Sigmoid colon (tissue), 7 donors: ENCODE measurements around the gene PRPF18. TPM values are rescaled to one million over a fixed set of nuclear protein-coding genes. Genes with fewer than 3 reads are reported as not detected.

Experiments
- DNase-seq: peaks from one replicate; pipeline ENCODE4 v3.0.0-alpha.2; 2019
- H3K27ac ChIP-seq, 4 donors: fragments of 200-600 bp; sonication (generic); one replicate each; pipeline ENCODE4 v1.5.1; 2016 to 2019; ENCODE audit warnings: mild to moderate bottlenecking in 1 of 4
- H3K27me3 ChIP-seq, 3 donors: fragments of 200-600 bp; sonication (generic); one replicate each; pipeline ENCODE4 v1.5.1; 2019; ENCODE audit warnings: mild to moderate bottlenecking in 1 of 3
- H3K36me3 ChIP-seq, 4 donors: fragments of 200-600 bp; sonication (generic); one replicate each; pipeline ENCODE4 v1.5.1; 2016 to 2019
- H3K4me1 ChIP-seq, 4 donors: fragments of 200-600 bp; sonication (generic); one replicate each; pipeline ENCODE4 v1.5.1; 2017 to 2019
- H3K4me3 ChIP-seq, 4 donors: fragments of 200-600 bp; sonication (generic); one replicate each; pipeline ENCODE4 v1.5.1; 2017 to 2019; ENCODE audit warnings: mild to moderate bottlenecking in 2 of 4, moderate library complexity in 1 of 4
- H3K9me3 ChIP-seq, 4 donors: fragments of 200-600 bp in 3 of 4; sonication (generic) in 3 of 4; one replicate each; pipeline versions ENCODE4 v1.5.1 to v1.6.1; 2013 to 2019
- EP300 ChIP-seq, 4 donors: sonication (generic); formaldehyde crosslinking; IDR thresholded peaks; one replicate each; pipeline ENCODE4 v1.6.1; 2017; ENCODE audit warnings: antibody characterized with exemption in 4 of 4
- POLR2A ChIP-seq, 2 donors: fragments of 450-650 bp; IDR thresholded peaks; one replicate each; pipeline ENCODE4 v1.6.1; 2016; ENCODE audit warnings: antibody characterized with exemption in 2 of 2, mild to moderate bottlenecking in 2 of 2, moderate library complexity in 2 of 2
- POLR2AphosphoS5 ChIP-seq, 4 donors: sonication (generic); formaldehyde crosslinking; IDR thresholded peaks; one replicate each; pipeline ENCODE4 v1.6.1; 2017; ENCODE audit warnings: antibody characterized with exemption in 4 of 4
- WGBS, 2 donors: extraction: QIAGEN DNeasy Blood & Tissue Kit; methylation state at CpG; one replicate each; pipeline ENCODE4 v1.1.7; 2013; 5-methylcytosine and 5-hydroxymethylcytosine counted together
- intact Hi-C: fragments of 100-400 bp; cut with DNase I; formaldehyde crosslinking; loops from one replicate; pipeline ENCODE4 v1.15.1; 2023
- polyA plus RNA-seq, 3 donors: library from polyadenylated mRNA; stranded (reverse); fragments of 200-250 nt; gene quantifications; one replicate each; pipeline ENCODE4 v1.2.3, GENCODE V29; 2013
- total RNA-seq, 4 donors: library from RNA; depleted of rRNA; stranded (reverse); fragments of >200 nt; gene quantifications; one replicate each; pipeline ENCODE4 v1.1.0, GENCODE V29; 2016
- TF ChIP-seq, protein P1 (sequence below), 4 experiments: fragments of 450-650 bp in 3 of 4; fragments of 200-600 bp in 1 of 4; IDR thresholded peaks; one replicate each; pipeline ENCODE4 v1.5.1; 2016 to 2019; ENCODE audit warnings: antibody characterized with exemption in 4 of 4, mild to moderate bottlenecking in 3 of 4, moderate library complexity in 2 of 4
- donor health status: healthy with polysubstance abuse.
- donor health status: Bipolar disorder and iron deficiency.
- donor health status: healthy.

PRPF18 gene
- total and polyA plus RNA-seq, 7 donors, result 21.2 to 39.3 (median 27.5) TPM

DNA sequence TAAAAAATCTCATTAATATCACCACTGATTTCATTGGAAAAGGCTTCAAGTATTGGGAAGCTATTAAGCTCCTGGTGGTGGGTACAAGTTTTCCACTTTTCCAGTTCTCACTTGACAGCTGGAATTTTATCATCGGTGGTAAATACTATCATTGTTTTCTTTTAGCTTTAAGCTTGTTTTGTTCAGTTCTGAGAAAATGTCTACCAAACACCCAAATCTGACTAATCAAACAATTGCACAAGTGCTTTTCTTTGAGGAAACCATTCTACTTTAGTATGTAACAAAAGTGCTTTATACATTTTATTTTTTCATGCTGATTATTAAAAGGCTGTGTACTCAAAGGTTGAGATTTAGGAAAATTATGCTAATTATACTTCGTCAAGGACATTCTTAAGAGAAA, 7.9 kb downstream of the PRPF18 start:
- 96 to 98% methylated on average over 2 of the region's 2 CpGs for WGBS, 2 donors
- DNase-seq, result no peak
- intact Hi-C loops, result no loop called here
- Histone ChIP-seq H3K27me3 (no peaks in the 10 kb centered on the region), H3K36me3 (peaks cover 0 to 40% (median 4%) of the 10 kb centered on the region in 4 donors), H3K27ac (no peak overlapping the region), H3K4me3 (no peak overlapping the region), H3K9me3 (no peaks in the 10 kb centered on the region), H3K4me1 (peaks cover 0 to 4% (median 0%) of the 10 kb centered on the region in 4 donors)
- TF ChIP-seq EP300 (IDR thresholded peaks at IDR 0.05) (no peak), POLR2A (IDR thresholded peaks at IDR 0.05) (no peak), POLR2AphosphoS5 (IDR thresholded peaks at IDR 0.05) (no peak)
- TF ChIP-seq, protein P1, sequence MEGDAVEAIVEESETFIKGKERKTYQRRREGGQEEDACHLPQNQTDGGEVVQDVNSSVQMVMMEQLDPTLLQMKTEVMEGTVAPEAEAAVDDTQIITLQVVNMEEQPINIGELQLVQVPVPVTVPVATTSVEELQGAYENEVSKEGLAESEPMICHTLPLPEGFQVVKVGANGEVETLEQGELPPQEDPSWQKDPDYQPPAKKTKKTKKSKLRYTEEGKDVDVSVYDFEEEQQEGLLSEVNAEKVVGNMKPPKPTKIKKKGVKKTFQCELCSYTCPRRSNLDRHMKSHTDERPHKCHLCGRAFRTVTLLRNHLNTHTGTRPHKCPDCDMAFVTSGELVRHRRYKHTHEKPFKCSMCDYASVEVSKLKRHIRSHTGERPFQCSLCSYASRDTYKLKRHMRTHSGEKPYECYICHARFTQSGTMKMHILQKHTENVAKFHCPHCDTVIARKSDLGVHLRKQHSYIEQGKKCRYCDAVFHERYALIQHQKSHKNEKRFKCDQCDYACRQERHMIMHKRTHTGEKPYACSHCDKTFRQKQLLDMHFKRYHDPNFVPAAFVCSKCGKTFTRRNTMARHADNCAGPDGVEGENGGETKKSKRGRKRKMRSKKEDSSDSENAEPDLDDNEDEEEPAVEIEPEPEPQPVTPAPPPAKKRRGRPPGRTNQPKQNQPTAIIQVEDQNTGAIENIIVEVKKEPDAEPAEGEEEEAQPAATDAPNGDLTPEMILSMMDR (IDR thresholded peaks at IDR 0.05), result no peak

DNA sequence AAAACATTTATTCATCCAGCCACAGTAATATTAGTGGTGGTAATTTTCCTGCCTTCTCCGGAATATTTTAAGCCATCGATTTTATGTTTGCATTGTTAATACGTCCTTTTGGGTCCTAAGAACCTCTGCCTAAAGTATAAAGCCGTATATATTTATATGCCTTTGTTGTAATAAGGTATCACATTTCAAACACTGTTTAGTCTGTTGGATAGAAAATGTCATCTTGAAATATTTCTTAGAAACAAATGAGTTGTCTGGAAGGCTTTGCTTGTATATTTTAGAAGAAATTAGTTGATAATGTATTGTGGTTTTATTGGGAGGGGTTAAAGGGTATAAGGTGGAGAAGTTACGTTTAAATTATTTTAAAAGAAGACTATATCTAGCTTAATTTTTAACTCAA, 11.1 kb downstream of the PRPF18 start:
- no peaks in the 10 kb centered on the region for H3K9me3 ChIP-seq
- H3K27me3 ChIP-seq, result no peaks in the 10 kb centered on the region
- H3K36me3 ChIP-seq, result peaks cover 0 to 50% (median 0%) of the 10 kb centered on the region in 4 donors
- no peak for DNase-seq
- WGBS, 2 donors, result 58 to 82% methylated on average over 5 of the region's 5 CpGs
- peaks cover 0 to 4% (median 0%) of the 10 kb centered on the region in 4 donors for H3K4me1 ChIP-seq
- TF ChIP-seq POLR2AphosphoS5 (IDR thresholded peaks at IDR 0.05) (no peak), EP300 (IDR thresholded peaks at IDR 0.05) (no peak), POLR2A (IDR thresholded peaks at IDR 0.05) (no peak)
- TF ChIP-seq, protein P1 (IDR thresholded peaks at IDR 0.05), result no peak
- intact Hi-C loops, result no loop called here
- no peak overlapping the region for H3K4me3 ChIP-seq
- no peak overlapping the region for H3K27ac ChIP-seq

DNA sequence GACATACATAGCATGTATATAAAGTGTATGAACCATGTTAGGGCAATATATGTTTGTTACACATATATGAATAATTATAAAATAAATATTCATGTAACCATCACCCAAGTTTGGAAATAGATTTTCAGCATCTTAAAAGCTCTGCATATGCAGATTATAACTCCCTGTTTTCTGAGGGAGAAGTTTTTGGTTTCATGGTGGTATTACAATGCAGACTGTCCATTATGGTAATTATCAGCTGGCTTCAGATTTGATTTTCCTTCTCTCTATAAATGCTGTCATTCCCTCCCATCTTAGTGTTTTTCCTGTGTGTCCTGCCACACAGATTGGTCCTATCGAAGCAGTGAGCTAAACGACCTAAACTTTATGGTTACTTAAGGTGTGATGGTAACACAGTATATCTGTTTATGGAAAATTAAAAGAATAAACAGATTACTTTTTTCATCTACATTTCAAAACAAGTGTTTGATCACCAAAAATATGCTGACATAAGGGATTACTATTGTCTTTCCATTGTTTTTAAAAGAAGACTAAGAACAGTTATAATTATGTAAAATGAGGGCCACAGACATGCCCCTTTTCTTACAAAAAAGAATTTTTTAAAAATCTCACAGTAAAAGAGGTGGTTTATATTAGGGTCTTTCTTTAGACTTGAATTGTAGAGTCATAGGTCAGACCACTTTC, 17.7 kb downstream of the PRPF18 start:
- Histone ChIP-seq H3K4me1 (peaks cover 0 to 3% (median 0%) of the 10 kb centered on the region in 4 donors), H3K36me3 (peaks cover 0 to 65% (median 7%) of the 10 kb centered on the region in 4 donors), H3K9me3 (no peaks in the 10 kb centered on the region), H3K27ac (no peak overlapping the region), H3K27me3 (no peaks in the 10 kb centered on the region), H3K4me3 (no peak overlapping the region)
- TF ChIP-seq, protein P1 (IDR thresholded peaks at IDR 0.05), result no peak
- TF ChIP-seq EP300 (IDR thresholded peaks at IDR 0.05) (no peak), POLR2A (IDR thresholded peaks at IDR 0.05) (no peak), POLR2AphosphoS5 (IDR thresholded peaks at IDR 0.05) (no peak)
- WGBS, 2 donors, result 65 to 84% methylated on average over 2 of the region's 2 CpGs
- intact Hi-C loops, result no loop called here
- no peak for DNase-seq

DNA sequence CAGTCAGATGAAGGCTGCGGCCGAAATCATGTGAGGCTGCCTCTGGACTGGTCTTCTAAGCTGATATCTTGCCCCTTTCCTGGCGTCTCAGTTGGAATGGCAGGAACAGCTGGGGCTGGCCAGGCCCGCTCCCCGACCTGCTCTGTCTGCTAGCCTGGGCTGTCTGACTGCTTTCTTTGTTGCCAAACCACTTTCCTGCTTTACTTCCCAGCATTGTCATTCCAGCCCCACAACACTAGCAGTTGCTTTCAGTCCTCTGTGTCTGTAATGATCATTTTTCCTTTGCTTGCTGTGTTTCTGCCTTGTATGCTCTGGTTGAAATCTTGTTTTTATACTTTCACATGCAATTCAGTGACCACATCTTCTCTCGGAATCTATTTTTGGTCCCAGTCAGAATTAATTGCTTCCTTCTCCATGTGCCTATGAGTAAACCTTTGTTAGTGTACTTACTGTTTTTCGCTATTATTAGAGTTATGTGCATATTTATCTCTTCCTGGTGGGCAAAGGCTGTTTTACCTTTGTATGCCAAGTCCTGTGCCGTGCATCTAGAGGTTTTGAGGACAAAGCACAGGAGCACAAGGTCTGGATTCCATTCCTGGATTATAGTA, 21.6 kb downstream of the PRPF18 start:
- DNase-seq, result no peak
- Histone ChIP-seq H3K27ac (peak overlapping the region in 1 of 4 donors; percentile 23), H3K4me3 (no peak overlapping the region), H3K9me3 (no peaks in the 10 kb centered on the region), H3K27me3 (no peaks in the 10 kb centered on the region), H3K4me1 (peaks cover 0 to 3% (median 0%) of the 10 kb centered on the region in 4 donors), H3K36me3 (peaks cover 0 to 74% (median 20%) of the 10 kb centered on the region in 4 donors)
- WGBS, 2 donors, result 90 to 93% methylated on average over 8 of the region's 8 CpGs
- TF ChIP-seq EP300 (IDR thresholded peaks at IDR 0.05) (no peak), POLR2AphosphoS5 (IDR thresholded peaks at IDR 0.05) (no peak), POLR2A (IDR thresholded peaks at IDR 0.05) (no peak)
- TF ChIP-seq, protein P1 (IDR thresholded peaks at IDR 0.05), result no peak
- intact Hi-C loops, result no loop called here
